ENCODE measurements around the gene VNN1.

Gene VNN1

GRCh38 chr6:132713352-132714134, at the start of gene VNN1:
Gene VNN1 (minus strand): TSS chr6:132714055. CDS start chr6:132714035, 20 bp downstream.
- no peak for DNase-seq

GRCh38 chr6:132763269-132763668, 49.4 kb upstream of the VNN1 start:
- peak in 1 of 56 donors; percentile 2 for DNase-seq

DNA sequence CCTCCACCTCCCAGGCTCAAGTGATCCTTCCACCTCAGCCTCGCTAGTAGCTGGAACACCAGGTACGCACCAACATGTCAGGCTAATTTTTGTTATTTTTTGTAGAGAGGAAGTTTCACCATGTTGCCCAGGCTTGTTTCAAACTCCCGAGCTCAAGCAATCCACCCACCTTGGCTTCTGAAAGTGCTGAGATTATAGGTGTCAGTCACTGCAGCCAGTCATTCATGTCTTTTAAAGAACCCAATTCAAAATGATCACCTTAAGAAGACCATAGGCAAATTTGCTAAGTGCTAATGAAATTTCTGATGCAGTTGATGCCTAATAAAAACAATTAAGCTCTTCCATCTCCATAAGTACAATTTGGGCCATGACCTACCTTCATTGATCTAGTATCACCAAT, 46.4 kb upstream of the VNN1 start:
- no peak for DNase-seq

GRCh38 chr6:132758689-132759088, 44.8 kb upstream of the VNN1 start:
- no peak for DNase-seq

GRCh38 chr6:132752255-132752654, 38.4 kb upstream of the VNN1 start:
- no peak for DNase-seq

GRCh38 chr6:132751828-132752227, 38.0 kb upstream of the VNN1 start:
- no peak for DNase-seq

- no peak for DNase-seq
These were observed 37.5 kb upstream of the VNN1 start for GRCh38 chr6:132751306-132751705.

DNA sequence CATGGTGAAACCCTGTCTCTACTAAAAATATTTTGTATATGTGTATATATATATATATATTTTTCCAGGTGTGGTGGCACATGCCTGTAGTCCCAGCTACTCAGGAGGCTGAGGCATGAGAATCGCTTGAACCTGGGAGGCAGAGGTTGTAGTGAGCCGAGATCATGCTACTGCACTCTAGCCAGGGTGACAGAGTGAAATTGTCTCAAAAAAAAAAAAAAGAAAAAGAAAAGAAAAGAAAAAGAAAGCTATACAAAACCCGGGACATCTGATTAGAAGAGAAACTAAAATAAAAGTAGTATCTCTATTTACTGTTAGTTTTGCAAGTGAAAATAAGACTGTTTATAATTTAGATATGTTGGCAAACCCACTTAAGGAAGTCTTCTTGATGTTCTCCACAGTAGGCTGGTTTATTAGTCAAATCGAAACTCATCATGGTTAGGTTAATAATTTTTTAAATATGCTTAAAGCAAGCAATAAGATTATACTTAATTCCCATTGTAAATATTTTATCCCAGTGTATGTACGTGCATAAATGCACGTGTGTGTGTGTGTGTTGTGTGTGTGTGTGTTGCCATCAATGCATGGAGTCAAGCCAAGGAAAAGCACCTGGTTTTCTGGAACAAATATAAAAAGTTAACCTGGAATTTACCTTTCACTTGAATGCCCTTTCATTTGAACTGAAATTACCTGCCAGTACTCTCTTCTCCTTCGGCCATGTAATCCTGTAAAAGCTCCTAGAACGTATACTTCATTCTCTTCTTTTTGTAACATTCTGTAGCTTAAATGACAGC, 36.8 kb upstream of the VNN1 start:
- DNase-seq = no peak

GRCh38 chr6:132749111-132749510, 35.3 kb upstream of the VNN1 start:
- peak in 1 of 56 donors; percentile 1 for DNase-seq

- DNase-seq = no peak
These were observed 34.6 kb upstream of the VNN1 start for GRCh38 chr6:132748446-132748845.

DNA sequence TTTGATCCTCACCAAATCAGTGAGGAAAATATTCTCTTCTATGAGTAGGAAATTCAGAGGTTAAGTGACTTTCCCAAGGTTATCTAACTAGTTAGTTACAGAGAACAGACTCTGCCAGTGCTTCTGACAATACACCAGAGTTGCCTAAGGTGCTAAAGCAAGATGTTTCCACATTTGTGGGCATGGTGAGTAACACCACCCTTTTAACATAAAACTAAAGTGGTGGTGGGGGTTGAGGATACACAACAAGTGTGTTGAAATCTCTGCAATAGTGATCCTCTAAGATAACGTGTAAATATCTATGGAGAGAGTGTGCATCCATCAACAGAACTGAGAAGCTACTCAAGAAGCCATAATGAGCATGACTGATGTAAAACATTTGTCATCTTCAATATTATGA, 32.2 kb upstream of the VNN1 start:
- DNase-seq = no peak

- DNase-seq = no peak
These were observed 28.6 kb upstream of the VNN1 start for GRCh38 chr6:132742495-132742894.

- no peak for DNase-seq
These were observed 27.4 kb upstream of the VNN1 start for GRCh38 chr6:132741281-132741680.

- no peak for DNase-seq
These were observed 22.4 kb upstream of the VNN1 start for GRCh38 chr6:132736239-132736638.

DNA sequence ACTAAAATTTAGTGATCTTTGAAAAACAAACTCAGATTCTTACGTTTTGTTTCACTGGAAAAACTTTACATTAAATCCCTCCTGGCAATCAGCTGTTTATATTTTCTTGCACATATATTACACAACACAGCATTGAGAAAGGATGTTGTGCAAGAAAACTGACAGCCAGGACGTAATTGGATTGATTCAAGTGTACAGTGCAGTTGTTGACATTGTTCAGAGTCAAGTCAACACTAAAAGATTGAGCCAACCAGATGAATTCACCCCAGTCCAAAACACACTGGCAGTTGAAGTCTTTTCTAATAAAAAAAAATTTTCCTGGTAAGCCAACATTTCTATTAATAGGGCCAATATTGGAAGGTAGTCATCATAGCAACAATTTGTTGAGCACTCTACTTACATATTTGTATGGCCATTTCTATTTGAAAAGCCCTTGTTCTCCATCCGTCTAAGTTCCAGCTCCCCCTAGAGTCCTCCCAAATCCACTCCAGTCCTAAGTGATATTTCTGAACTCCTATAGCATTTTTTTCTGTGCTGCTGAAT, 20.9 kb upstream of the VNN1 start:
- no peak for DNase-seq

DNA sequence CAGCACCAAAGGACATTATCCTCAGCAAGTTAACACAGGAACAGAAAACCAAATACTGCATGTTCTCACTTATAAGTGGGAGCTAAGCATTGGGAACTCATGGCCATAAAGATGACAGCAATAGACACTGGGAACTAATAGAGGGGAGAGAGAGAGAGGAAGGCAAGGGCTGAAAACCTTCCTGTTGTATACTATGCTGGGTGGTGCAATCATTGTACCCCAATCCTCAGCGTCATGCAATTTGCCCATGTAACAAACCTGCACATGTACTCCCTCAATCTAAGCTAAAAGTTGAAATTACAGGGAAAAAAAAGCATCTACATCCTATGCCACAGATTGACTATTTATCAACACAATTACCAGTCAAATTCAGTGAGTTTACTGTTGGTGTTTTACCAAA, 20.0 kb upstream of the VNN1 start:
- no peak for DNase-seq

- DNase-seq = no peak
These were observed 19.4 kb upstream of the VNN1 start for GRCh38 chr6:132733283-132733682.

- DNase-seq = no peak
These were observed 17.2 kb upstream of the VNN1 start for GRCh38 chr6:132731086-132731485.

- DNase-seq = no peak
These were observed 16.7 kb upstream of the VNN1 start for GRCh38 chr6:132730560-132730959.

DNA sequence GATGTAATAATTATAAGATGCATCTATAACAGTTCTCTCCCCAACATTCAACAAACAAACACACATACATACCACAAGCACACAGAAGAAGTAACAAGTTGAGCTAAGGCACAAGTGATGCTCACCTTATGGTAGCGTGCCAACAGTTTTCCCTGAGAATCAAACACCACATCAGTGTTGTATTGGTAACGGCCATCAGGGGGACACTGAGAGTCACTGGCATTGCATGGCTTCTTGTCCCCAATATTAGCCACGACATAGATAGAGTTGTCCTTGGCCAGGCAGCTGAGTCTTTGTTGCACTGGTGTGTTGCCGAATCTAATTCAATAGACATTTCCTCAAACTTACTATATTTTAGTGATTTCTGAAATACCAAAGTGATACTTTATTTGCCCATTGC, 14.8 kb upstream of the VNN1 start:
- DNase-seq = no peak

DNA sequence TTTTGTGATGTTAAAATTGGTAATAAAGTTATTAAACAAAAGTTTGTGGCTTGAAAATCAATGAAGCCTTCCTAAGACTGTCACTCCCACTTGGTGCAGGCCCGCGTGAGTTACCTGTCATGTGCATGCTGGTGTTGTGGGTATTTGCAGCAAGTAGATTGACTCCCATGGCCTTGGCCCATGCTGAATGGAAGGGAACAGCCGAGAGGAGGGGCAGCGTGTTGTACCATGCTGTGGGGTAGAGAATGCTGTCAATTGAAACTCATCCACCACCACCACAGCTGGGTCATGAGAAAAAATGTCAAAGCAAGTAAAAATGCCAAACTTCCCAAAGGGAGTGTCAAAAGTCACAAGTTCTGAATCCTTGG, 12.7 kb upstream of the VNN1 start:
- DNase-seq = no peak

DNA sequence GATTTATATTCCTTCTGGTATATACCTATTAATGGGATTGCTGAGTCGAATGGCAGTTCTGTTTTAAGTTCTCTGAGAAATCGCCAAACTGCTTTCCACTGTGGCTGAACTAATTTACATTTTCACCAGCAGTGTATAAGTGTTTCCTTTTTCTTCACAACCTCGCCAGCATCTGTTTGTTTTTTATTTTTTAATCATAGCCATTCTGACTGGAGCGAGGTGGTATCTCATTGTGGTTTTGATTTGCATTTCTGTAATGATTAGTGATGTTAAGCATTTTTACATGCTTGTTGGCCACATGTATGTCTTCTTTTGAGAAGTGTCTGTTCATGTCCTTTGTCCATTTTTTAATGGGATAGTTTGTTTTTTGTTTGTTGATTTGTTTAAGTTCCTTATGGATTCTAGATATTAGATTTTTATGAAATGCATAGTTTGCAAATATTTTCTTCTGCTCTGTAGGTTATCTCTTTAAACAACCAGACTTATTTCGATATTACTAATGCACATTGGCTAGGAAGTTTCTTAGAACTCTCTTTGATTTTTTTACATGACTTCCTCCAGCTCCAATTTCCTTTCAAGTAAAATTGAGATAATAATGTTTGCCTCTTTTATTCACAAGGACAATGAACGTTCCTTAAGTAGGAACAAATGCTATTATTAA, 12.2 kb upstream of the VNN1 start:
- no peak for DNase-seq

Measured in nucleus accumbens (tissue), 56 donors.